Stimulated activated CD4-positive, alpha-beta T cell treated with anti-CD3 and anti-CD28 coated beads, TNF-alpha, amount 100 ng/mL, for 1 hour (primary cell): ENCODE measurements around the gene CTNNA1.

ENCODE experiments used
- DNase-seq, 3 donors: peaks; one replicate each; pipeline ENCODE4 v3.0.0-alpha.2; 2020; ENCODE audit warnings: low read depth in 3 of 3, low spot score in 1 of 3

The CTNNA1 gene

DNA sequence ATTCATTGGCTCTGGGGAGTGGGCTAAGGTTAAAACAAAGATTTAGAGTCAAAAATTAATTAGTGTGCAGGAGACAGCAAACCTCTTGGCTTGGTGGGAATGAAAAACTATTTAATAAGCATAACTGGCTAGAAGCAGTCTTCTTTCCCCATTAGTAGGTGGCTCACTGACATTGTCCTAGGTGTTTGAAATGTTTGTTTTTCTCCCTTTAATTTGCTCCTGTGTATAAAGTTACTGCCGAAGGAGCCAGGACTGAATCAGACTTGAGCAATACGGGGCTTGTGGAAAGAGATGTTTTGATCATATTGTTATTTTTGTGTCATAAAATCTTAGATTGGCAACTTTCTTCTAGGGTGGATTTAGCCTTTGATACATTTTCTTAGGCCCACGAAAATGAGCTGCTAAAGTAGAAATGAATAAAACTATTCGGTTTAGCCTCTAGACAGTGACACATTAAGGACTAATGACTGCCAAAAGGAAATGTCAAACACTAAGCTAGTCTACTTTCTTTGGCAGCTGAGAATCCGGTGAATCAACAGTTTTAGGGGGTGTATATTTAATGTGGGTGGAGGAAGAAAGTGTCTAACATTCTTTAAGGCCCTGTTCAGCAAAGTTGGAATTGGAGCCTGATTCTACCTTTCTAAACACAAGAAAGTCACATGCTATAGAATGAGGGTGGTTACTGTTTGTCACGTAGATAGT lies 91.7 kb downstream of the CTNNA1 start:
- DNase-seq, result no peak

DNA sequence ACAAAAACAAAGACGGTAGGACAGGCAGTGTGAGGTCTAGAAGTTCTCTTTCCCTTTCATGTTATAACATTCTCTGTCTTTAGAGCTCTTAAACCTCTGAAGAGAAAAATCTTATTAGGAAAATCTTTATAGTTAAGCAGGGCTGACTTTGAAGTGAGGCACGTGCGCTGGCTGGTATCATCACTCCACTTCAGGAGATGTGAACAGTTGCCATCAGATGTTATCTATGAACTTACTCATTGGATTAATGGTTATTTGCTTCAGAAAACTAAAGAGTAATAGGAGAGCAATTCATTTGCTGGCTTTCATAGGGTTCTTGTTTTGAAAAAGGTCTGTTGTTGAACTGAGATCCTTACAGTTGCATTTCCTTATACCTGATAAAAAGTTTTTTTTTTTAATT lies 96.2 kb downstream of the CTNNA1 start:
- no peak for DNase-seq

DNA sequence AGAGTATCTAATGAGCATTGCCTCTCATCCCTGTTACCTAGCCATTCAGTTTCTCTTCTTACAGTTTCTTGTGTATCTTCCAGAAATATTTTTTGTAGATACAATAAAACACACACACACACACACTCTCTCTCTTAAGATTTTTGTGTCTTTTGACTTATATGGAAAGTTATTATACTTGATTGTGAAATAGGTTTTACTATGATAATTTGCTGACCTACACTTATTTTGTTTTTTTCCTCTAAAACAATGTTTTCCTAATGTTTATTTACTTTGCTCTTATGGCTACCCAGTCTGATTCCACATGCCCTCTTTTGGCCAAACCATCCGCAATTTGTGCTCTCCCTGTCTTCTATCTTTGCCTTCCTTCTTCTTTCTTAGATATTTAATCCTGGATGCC lies 96.7 kb downstream of the CTNNA1 start:
- DNase-seq, result no peak

GRCh38 chr5:138850865-138851435 lies 97.7 kb downstream of the CTNNA1 start:
- no peak for DNase-seq

DNA sequence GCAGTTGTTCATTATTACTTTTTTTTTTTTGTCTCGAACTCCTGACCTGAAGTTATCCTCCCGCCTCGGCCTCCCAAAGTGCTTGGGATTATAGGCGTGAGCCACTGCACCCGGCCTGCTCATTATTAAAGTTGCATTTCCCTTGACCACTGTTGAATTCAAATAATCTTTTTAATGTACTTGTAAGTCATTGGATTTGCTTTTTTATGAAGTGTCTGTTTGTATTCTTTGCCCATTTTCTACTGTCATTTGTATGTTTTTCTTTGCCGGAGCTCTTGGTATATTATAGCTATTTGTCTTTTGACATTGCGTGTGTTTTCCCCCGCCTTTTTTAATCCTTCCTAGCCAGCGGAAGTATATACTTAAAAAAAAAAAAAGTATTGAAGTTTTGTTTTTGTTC lies 99.9 kb downstream of the CTNNA1 start:
- no peak for DNase-seq

GRCh38 chr5:138867011-138867410 lies 113.8 kb downstream of the CTNNA1 start:
- DNase-seq, result no peak

DNA sequence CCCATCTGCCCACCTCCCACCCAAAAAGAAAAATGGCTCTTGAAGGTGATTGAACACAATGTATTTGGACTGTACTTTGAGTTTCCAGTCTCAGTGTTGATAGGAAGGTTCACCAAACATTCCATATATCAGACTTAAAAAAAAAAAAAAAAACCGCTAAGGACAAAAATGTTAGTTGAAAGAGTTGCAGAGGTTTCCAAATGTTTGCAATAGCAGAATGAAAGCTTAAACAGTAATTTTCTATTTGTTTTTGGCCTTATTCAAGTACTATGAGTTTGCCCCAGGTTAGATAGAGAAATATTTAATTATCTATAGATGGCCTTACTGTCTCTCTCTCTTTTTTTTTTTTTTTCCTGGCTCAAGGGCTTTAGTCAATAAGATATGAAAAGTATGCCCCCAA lies 115.8 kb downstream of the CTNNA1 start:
- DNase-seq, result no peak

DNA sequence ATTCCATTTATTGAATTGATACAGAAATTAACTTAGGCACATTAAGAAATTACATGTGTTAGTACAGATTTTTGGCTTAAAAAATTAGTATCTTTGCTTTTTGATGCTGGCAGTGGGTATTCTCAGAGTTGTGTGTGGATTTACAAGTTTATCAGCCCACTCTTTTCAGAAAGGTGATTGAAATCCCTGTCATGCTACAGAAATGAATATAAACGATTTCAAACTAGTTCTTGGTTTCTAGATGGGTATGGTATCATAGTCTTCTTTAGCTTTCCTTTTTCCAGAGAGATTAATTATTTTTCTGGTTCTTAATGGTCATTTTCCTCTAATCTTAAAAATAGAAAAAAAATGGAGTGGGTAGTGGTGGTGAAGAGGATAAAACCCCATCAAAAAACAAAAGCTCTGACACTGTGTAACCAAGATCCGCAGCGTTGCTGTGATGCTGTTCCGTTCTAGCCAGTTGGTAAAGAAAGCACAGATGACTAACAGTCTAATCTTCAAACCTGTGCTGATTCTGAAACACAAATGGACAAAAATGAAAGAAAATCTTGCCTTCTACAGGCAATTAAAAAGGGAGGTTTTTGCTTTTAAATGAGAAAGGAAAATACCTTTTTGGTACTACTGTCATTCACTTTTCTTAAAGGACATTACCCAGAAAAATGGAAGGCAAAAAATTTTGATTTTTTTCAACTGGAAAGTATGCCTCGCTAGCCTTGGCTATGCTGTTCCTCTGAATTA lies 116.7 kb downstream of the CTNNA1 start:
- no peak for DNase-seq

DNA sequence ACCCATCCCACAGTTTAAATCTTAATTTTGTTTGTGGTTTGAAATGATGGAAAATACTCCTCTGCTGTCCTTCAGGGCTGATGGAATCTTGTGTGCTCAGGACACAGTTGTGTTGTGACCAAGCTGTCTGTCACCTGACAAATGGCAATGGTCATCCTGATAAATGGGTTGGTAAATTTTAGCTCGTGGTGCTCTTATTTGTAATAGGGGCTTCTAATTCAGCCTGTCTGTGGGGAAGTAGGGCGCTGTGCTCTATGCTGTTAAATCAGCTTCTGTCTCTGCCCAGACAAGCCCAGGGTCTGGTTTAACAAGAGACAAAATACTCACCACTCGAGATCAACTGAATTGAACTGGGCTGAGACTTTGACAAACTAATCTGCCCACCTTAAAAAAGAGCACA lies 117.4 kb downstream of the CTNNA1 start:
- DNase-seq, result no peak

- DNase-seq, result no peak
Measured at GRCh38 chr5:138872841-138873465, 119.7 kb downstream of the CTNNA1 start.

- no peak for DNase-seq
Measured at GRCh38 chr5:138873466-138874221, 120.4 kb downstream of the CTNNA1 start.

- no peak for DNase-seq
Measured at GRCh38 chr5:138874241-138874640, 121.0 kb downstream of the CTNNA1 start.

GRCh38 chr5:138874771-138875551 lies 121.7 kb downstream of the CTNNA1 start, which contains the start of gene LRRTM2:
TSS of gene LRRTM2 (minus strand) at chr5:138875335. CDS start at chr5:138874911, 424 bp downstream.
- no peak for DNase-seq

GRCh38 chr5:138875552-138875875 lies 122.3 kb downstream of the CTNNA1 start:
- DNase-seq, result no peak

GRCh38 chr5:138875946-138876345 lies 122.7 kb downstream of the CTNNA1 start:
- DNase-seq, result no peak

DNA sequence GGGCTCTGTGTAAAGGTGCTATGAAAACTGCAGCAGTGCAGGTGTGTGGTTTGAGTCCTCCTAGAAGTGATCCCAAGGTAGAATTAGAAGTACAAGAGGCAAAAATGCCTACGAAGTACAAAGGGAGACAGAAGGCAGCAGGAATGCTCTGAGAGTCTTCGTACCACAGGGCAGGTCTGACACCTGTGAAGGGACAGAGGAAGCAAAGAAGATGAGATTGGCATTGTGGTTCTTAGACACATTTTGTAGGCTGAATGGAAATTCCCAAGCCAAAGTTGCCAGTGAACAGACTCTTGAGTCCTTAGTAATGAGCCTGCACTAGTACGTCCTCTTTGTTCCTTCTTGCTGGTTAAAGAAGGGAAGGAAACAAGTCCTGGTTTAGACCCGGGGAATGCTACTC lies 123.6 kb downstream of the CTNNA1 start:
- DNase-seq, result no peak

- no peak for DNase-seq
Measured at GRCh38 chr5:138878437-138879235, 125.4 kb downstream of the CTNNA1 start.

DNA sequence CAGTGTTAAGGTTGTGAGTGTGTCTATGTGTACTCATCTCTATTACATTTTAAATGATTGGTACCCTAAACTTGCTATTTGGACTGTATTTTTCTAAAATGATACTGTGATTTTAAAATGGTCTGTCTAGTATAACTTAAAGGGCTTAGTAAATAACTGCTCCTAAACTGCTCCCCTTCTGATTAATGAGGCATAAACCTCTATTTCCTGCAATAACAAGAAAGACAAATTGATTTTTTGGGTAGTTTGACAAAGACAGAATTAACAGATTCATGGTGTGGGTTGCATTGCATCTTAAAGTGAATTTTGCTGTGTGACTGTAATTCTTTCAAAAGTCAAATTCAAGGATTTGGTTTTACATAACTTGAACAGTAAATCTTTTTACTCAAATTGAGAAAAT lies 130.0 kb downstream of the CTNNA1 start:
- no peak for DNase-seq

GRCh38 chr5:138884094-138884493 lies 130.9 kb downstream of the CTNNA1 start:
- DNase-seq, result no peak

DNA sequence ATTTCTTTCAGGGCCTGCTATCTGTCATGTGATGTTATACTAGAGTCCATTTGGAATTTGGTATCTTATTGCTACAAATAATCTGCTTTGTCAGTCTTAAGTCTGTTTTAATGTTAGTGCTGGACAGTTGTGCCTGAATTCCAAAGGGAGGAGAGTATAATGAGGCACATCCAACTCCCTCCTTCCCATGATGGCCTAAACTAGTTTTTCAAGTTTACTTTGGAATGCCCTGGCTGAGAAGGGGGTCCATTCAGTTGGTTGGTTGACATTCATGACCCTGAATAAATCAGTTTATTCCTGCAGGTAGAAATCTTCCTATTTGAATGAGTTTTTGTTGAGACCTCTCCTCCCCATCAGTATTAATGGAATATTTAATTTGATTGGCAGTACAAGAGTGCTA lies 131.3 kb downstream of the CTNNA1 start:
- no peak for DNase-seq
